Sigmoid colon (tissue), 4 donors: ENCODE results near the gene CARMIL1.

Source experiments
- POLR2A ChIP-seq, 2 donors: fragments of 450-650 bp; IDR thresholded peaks; one replicate each; pipeline ENCODE4 v1.6.1; 2016; ENCODE audit warnings: antibody characterized with exemption in 2 of 2, mild to moderate bottlenecking in 2 of 2, moderate library complexity in 2 of 2
- POLR2AphosphoS5 ChIP-seq, 4 donors: sonication (generic); formaldehyde crosslinking; IDR thresholded peaks; one replicate each; pipeline ENCODE4 v1.6.1; 2017; ENCODE audit warnings: antibody characterized with exemption in 4 of 4
- TF ChIP-seq, protein P1 (sequence below), 4 experiments: fragments of 450-650 bp in 3 of 4; fragments of 200-600 bp in 1 of 4; IDR thresholded peaks; one replicate each; pipeline ENCODE4 v1.5.1; 2016 to 2019; ENCODE audit warnings: antibody characterized with exemption in 4 of 4, mild to moderate bottlenecking in 3 of 4, moderate library complexity in 2 of 4

DNA sequence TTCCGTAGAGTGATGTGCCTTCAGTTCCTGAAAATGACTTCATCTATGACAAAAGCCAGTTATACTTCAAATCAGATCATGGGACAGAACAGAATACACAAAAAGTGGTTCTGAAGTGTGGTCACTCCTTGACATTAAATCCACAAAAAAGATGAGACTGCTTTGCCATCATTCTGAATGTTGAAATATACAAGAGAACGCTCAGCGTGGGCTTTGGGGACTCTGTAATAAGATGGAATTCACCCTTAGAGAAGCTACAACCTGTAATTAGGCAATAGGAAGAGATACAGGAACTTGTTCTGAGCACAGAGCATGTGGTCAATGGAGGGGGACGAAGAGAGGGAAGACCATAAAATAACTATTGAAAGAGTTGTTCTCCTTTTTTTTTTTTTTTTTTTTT is 184.3 kb downstream of the CARMIL1 start:
- TF ChIP-seq, protein P1, sequence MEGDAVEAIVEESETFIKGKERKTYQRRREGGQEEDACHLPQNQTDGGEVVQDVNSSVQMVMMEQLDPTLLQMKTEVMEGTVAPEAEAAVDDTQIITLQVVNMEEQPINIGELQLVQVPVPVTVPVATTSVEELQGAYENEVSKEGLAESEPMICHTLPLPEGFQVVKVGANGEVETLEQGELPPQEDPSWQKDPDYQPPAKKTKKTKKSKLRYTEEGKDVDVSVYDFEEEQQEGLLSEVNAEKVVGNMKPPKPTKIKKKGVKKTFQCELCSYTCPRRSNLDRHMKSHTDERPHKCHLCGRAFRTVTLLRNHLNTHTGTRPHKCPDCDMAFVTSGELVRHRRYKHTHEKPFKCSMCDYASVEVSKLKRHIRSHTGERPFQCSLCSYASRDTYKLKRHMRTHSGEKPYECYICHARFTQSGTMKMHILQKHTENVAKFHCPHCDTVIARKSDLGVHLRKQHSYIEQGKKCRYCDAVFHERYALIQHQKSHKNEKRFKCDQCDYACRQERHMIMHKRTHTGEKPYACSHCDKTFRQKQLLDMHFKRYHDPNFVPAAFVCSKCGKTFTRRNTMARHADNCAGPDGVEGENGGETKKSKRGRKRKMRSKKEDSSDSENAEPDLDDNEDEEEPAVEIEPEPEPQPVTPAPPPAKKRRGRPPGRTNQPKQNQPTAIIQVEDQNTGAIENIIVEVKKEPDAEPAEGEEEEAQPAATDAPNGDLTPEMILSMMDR (IDR thresholded peaks at IDR 0.05), result no peak
- TF ChIP-seq POLR2A (IDR thresholded peaks at IDR 0.05), result no peak
- no peak for TF ChIP-seq POLR2AphosphoS5 (IDR thresholded peaks at IDR 0.05)
